ENCODE data around the gene PDE6B. TPM values are rescaled to one million over a fixed set of nuclear protein-coding genes. Genes with fewer than 3 reads are reported as not detected.

The PDE6B gene
- total RNA-seq, 1 donor: not detected

DNA sequence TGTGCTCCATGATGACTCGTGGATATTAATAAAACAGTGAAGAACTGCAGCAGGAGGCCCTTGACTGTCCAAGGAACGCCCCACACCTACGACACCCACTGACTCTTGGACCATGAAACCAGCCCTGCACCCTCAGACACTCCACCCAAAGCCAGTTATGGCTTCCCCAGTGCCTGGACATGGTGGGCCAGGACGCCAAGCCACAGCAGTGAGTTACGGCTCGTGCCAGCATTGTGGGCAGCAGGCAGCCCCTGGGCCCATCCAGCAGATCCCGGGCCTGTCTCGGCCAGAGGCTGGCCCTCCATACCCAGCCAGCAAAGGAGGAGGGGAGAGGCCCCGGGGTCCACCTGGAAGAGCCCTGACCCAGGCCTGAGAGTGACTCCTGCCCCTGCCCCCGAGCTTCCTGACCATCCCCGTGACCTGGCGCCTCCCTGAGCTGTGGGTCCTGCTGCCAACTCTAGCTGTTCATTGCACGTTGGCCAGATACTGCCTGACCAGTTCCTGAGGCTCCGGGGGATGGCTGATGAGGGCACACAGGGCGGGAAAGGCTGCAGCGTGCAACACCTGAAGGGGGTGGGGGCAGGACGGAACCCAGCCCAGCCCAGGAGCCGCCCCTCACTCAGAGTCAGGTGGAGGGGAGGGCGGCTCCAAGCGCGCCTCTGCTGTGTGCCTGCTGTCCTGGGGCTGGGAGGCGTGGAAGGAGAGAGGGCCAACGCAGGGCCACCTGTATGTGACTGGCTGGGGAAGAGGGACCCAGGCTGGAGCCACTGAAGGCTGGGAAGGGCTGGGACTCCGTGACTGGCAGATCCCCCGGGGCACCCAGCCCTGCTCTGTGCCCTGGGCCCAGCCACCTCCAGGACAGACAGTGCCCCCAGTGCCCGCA, 62.8 kb downstream of the PDE6B start:
- TF ChIP-seq, protein P1, sequence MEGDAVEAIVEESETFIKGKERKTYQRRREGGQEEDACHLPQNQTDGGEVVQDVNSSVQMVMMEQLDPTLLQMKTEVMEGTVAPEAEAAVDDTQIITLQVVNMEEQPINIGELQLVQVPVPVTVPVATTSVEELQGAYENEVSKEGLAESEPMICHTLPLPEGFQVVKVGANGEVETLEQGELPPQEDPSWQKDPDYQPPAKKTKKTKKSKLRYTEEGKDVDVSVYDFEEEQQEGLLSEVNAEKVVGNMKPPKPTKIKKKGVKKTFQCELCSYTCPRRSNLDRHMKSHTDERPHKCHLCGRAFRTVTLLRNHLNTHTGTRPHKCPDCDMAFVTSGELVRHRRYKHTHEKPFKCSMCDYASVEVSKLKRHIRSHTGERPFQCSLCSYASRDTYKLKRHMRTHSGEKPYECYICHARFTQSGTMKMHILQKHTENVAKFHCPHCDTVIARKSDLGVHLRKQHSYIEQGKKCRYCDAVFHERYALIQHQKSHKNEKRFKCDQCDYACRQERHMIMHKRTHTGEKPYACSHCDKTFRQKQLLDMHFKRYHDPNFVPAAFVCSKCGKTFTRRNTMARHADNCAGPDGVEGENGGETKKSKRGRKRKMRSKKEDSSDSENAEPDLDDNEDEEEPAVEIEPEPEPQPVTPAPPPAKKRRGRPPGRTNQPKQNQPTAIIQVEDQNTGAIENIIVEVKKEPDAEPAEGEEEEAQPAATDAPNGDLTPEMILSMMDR (IDR thresholded peaks at IDR 0.05; ENCODE audit: extremely low read depth, low read depth, low read length): no peak
- peaks cover 1% of the 10 kb centered on the region for H3K27me3 ChIP-seq (ENCODE audit: insufficient read depth, low read length)
- peak overlapping the region; percentile 74 for H3K4me3 ChIP-seq (ENCODE audit: insufficient read depth, low read length)
- peak overlapping the region; percentile 94 for H3K27ac ChIP-seq (ENCODE audit: low read depth, low read length)
- no peaks in the 10 kb centered on the region for H3K36me3 ChIP-seq (ENCODE audit: insufficient read depth, low read length)
- H3K4me2 ChIP-seq (ENCODE audit: insufficient read depth, low read length): peak overlapping the region; percentile 78
- no peaks in the 10 kb centered on the region for H3K9me3 ChIP-seq (ENCODE audit: low read depth, low read length)
- no peaks in the 10 kb centered on the region for H3K79me2 ChIP-seq (ENCODE audit: insufficient read depth, low read length)
- DNase-seq (ENCODE audit: insufficient read length, low spot score, missing footprints): peak; percentile 94
- H3K4me1 ChIP-seq (ENCODE audit: insufficient read depth, low read length): peaks cover 30% of the 10 kb centered on the region
- H4K20me1 ChIP-seq (ENCODE audit: insufficient read depth, low read length): no peaks in the 10 kb centered on the region
- H2AFZ ChIP-seq (ENCODE audit: low read length): peak overlapping the region; percentile 93

DNA sequence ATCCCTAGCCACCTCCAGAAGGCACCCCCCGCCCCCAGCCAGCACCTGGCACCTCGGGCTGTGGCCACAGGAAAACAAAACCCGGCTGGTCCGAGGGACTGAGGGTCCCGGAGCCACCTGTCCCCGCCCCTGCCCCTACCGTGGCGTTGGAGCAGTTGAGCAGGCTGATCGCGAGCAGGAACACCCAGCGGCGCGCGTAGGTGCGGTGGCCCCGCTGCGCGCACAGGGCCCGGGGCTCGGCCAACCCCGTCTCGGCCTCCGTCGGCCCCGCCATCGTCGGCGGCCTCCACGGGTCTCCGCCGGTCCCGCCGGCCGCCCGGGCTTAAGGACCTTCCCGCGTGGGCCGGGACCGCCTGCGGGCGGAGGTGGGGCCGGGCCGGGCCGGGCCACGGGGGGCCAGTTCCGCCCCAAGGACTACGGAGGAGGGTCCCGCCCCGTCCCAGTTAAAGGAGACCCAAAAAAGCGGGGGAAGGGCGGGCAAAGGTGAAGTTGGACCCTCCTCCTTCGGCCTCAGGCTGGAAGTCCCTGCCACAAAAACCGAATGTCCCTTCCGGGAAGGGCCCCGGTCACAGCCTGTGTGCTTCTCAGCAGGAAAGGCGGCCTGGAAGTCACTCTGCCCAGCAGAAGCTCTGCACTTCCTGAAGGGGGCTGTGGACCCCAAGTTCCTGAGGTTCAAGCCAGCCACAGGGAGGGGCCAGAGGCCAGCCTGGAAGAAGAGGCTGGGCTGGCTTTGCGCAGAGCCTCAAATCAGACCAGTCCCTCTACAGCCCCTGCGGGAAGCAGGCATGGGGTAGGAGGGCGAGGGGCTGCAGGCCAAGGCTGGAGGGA, 63.7 kb downstream of the PDE6B start, which contains the start of gene SLC49A3:
SLC49A3 (minus strand) TSS at position 298 of the 828 bp plus-strand sequence; CDS start at position 274, 24 bp downstream.
- peak; percentile 93 for DNase-seq (ENCODE audit: insufficient read length, low spot score, missing footprints)
- Histone ChIP-seq H3K4me3 (ENCODE audit: insufficient read depth, low read length) (peak within 1 kb of the TSS; percentile 74), H2AFZ (ENCODE audit: low read length) (peak within 1 kb of the TSS; percentile 93), H3K4me2 (ENCODE audit: insufficient read depth, low read length) (peak within 1 kb of the TSS; percentile 78), H3K36me3 (ENCODE audit: insufficient read depth, low read length) (no peaks in the 10 kb centered on the region), H3K4me1 (ENCODE audit: insufficient read depth, low read length) (peaks cover 30% of the 10 kb centered on the region), H4K20me1 (ENCODE audit: insufficient read depth, low read length) (no peaks in the 10 kb centered on the region), H3K79me2 (ENCODE audit: insufficient read depth, low read length) (no peaks in the 10 kb centered on the region), H3K27me3 (ENCODE audit: insufficient read depth, low read length) (peaks cover 3% of the 10 kb centered on the region), H3K9me3 (ENCODE audit: low read depth, low read length) (no peaks in the 10 kb centered on the region), H3K27ac (ENCODE audit: low read depth, low read length) (peak within 1 kb of the TSS; percentile 94)
- TF ChIP-seq, protein P1 (IDR thresholded peaks at IDR 0.05; ENCODE audit: extremely low read depth, low read depth, low read length): no peak

DNA sequence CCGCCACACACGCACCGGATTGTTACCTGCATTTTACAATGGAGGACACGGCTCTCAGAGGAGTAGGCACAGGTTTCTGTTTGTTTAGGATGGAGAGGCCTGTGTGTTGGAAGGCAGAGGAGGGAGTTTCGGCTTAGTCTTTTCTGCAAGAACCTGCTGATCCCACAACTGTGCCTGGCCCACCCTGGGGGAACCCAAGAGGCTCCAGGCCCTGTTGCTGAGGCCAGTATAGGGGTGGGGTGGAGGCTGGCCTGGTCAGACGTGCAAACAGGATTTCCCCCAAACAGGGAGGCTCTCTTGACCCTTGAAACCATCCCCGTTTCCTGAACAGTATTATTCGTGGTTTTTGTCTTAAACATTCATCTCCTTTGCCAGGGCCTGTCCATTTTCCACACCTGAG, 64.3 kb downstream of the PDE6B start:
- no peak for DNase-seq (ENCODE audit: insufficient read length, low spot score, missing footprints)
- peak overlapping the region; percentile 78 for H3K4me2 ChIP-seq (ENCODE audit: insufficient read depth, low read length)
- peaks cover 7% of the 10 kb centered on the region for H3K27me3 ChIP-seq (ENCODE audit: insufficient read depth, low read length)
- H3K36me3 ChIP-seq (ENCODE audit: insufficient read depth, low read length): no peaks in the 10 kb centered on the region
- peak overlapping the region; percentile 93 for H2AFZ ChIP-seq (ENCODE audit: low read length)
- H3K79me2 ChIP-seq (ENCODE audit: insufficient read depth, low read length): no peaks in the 10 kb centered on the region
- H4K20me1 ChIP-seq (ENCODE audit: insufficient read depth, low read length): no peaks in the 10 kb centered on the region
- H3K9me3 ChIP-seq (ENCODE audit: low read depth, low read length): no peaks in the 10 kb centered on the region
- TF ChIP-seq, protein P1 (IDR thresholded peaks at IDR 0.05; ENCODE audit: extremely low read depth, low read depth, low read length): no peak
- peaks cover 30% of the 10 kb centered on the region for H3K4me1 ChIP-seq (ENCODE audit: insufficient read depth, low read length)
- H3K4me3 ChIP-seq (ENCODE audit: insufficient read depth, low read length): peak overlapping the region; percentile 74
- H3K27ac ChIP-seq (ENCODE audit: low read depth, low read length): peak overlapping the region; percentile 94
